GM10266 (cell line): Measurements from ENCODE around the gene GNB1.

Experiments used
- DNase-seq: peaks from one replicate; pipeline ENCODE4 v3.0.0; 2012; ENCODE audit errors: extremely low spot score
- TF ChIP-seq, protein P1 (sequence below): IDR thresholded peaks from 2 replicates; pipeline ENCODE4 v1.5.1; 2012; ENCODE audit warnings: mild to moderate bottlenecking, low read depth; ENCODE audit not compliant: control insufficient read depth, insufficient read depth; ENCODE audit errors: missing control alignments

GNB1 gene

DNA sequence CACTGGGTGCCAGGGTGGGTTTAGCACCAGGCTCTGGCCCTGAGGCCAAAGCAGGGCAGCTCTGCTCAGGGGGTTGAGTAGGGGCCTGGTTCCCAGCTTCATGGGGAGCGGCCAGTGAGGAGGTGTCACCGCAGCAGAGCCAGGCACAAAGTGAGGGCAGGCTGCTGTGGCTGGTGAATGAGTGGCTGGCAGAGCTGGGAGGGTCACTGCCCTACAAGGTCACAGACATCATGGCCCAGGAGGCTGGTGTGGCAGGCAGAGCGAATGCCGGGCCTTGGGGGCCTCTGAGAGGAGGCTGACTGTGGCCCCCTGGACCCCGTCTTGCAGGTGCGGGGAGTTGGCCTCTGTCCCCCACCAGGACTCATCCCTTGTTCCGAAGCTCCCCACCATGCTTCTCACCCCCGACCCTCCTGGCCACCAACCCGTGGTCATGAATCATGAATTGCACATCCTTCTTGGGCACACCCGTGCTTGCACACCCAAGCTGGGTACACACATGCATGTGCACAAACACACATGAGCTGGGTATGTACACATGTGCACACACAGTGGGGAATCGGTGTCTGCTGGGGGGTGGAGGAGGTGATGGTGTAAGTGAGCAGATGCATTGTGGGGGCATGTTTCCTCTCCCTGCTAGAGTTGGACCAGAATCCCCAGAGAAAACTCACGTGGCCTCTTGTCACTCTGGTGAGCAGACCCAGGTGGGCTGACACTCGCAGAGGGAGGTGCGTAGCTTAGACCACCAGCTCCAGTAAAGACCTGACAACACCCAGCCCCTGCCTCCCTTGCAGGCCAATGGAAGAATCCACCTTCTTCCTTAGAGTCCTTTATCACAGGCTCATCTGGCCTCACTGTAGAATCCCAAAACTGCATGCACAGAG is 4.8 kb upstream of the GNB1 start:
- DNase-seq, result no peak
- TF ChIP-seq, protein P1, sequence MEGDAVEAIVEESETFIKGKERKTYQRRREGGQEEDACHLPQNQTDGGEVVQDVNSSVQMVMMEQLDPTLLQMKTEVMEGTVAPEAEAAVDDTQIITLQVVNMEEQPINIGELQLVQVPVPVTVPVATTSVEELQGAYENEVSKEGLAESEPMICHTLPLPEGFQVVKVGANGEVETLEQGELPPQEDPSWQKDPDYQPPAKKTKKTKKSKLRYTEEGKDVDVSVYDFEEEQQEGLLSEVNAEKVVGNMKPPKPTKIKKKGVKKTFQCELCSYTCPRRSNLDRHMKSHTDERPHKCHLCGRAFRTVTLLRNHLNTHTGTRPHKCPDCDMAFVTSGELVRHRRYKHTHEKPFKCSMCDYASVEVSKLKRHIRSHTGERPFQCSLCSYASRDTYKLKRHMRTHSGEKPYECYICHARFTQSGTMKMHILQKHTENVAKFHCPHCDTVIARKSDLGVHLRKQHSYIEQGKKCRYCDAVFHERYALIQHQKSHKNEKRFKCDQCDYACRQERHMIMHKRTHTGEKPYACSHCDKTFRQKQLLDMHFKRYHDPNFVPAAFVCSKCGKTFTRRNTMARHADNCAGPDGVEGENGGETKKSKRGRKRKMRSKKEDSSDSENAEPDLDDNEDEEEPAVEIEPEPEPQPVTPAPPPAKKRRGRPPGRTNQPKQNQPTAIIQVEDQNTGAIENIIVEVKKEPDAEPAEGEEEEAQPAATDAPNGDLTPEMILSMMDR, result no peak

GRCh38 chr1:1895060-1895418 is 4.2 kb upstream of the GNB1 start:
- TF ChIP-seq, protein P1, result no peak
- DNase-seq, result no peak

DNA sequence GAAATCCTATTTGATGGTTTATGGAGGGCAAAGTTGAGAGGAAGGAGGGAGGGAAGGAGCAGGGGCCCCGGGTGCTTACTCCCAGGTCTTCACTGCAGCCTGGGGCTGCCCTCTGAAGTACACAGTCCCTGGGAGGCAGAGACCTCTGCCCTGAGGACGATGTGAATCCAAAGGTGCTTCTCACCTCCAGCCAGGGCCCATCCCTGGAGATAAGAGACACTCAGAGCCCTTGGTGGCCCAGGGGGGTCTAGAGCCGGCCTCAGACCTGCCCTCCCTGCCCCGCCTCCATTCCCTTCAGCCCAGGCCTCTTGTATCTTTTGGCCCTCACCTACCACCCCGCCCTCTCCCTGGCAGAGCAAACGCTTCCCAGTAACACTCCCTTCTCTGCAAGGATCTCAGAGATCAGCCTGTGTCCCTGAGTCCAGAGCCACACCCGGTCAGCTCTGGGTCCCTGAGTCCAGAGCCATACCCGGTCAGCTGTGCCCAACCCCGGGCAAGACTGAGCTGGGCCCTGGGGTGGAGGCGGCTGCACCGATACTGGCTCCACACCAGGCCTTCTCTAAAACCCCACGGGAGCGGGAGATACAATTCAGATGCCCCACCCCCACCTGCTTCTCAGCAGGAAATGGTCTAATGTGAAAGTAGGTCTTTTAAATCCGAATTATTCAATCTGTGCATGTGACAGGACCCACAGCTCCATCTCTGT is 3.6 kb upstream of the GNB1 start:
- TF ChIP-seq, protein P1, result no peak
- no peak for DNase-seq

DNA sequence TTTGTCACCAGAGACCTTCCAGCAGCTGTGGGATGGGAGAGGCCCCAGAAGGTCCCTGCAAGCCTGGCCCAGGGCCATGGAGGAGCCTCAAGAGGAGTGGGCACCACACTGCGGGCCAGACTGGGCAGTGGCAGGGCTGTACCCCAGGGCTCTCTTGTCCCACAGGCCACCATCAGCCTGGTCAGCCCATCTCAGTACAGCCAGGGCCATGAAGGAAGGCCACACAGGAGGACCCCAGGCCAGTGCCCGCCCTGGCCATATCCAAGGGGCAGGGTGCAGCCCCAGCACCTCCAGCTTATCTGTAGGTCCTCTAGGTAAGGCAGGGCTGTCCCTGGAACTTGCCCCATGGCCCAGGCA is 3.1 kb upstream of the GNB1 start:
- TF ChIP-seq, protein P1, result no peak
- DNase-seq, result no peak

DNA sequence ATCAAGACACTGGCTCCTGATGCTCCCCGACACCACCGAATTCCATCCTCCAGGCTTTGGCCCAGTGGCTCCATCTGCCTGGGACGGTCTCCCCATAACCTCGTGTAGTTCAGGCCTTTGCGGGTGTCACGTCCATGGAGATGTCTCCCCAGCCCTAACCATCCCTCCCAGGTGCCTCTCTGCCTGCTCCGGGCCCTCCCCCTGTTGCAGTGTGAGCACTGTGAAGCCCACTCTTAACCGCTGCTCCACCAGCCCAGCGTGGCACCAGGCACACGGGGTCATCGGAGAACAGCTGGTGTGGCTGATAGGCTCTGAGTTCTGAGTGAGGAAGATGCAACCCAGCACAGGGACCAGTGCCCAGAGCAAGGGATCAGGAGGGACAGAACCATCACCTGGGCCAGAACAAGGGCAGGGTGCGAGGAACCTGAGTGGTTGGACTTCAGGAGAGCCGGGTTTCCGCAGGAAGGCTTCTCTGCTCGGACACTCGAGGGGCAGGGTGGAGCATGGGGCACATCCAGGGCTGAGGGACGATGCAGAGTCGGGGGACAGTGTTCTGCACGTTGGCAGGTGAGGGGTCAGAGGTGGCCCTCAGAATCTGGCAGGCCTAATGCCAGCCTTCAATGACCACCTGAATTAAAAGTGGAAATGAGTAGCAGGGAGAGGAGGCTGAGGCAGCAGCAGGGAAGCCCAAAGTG is 2.6 kb upstream of the GNB1 start:
- DNase-seq, result no peak
- TF ChIP-seq, protein P1, result no peak

GRCh38 chr1:1892763-1893120 is 1.9 kb upstream of the GNB1 start:
- no peak for DNase-seq
- TF ChIP-seq, protein P1, result no peak
